Fibroblast of gingiva (primary cell): ENCODE data around the gene VSIR.

ENCODE experiments used
- DNase-seq: peaks from one replicate; pipeline ENCODE4 v3.0.0-alpha.2; 2011; ENCODE audit warnings: low read depth

The VSIR gene

GRCh38 chr10:71806704-71807556, 33.6 kb upstream of the VSIR start:
- DNase-seq: no peak

GRCh38 chr10:71805776-71806703, 32.7 kb upstream of the VSIR start:
- DNase-seq: no peak

- no peak for DNase-seq
Measured at GRCh38 chr10:71804077-71804476, 30.8 kb upstream of the VSIR start.

GRCh38 chr10:71802715-71803488, 29.6 kb upstream of the VSIR start:
- DNase-seq: no peak

- DNase-seq: no peak
Measured at GRCh38 chr10:71802235-71802634, 28.9 kb upstream of the VSIR start.

GRCh38 chr10:71801361-71801760, 28.0 kb upstream of the VSIR start:
- DNase-seq: no peak

GRCh38 chr10:71799608-71800453, 26.5 kb upstream of the VSIR start:
- DNase-seq: no peak

- DNase-seq: no peak
Measured at GRCh38 chr10:71799112-71799511, 25.8 kb upstream of the VSIR start.

- no peak for DNase-seq
Measured at GRCh38 chr10:71798308-71798624, 24.9 kb upstream of the VSIR start.

GRCh38 chr10:71797533-71798307, 24.4 kb upstream of the VSIR start:
- no peak for DNase-seq

- DNase-seq: no peak
Measured at GRCh38 chr10:71796749-71797405, 23.6 kb upstream of the VSIR start.

GRCh38 chr10:71795248-71795647, 21.9 kb upstream of the VSIR start:
- DNase-seq: no peak

- DNase-seq: no peak
Measured at GRCh38 chr10:71790749-71791440, 17.6 kb upstream of the VSIR start.

GRCh38 chr10:71789871-71790270, 16.6 kb upstream of the VSIR start:
- no peak for DNase-seq

GRCh38 chr10:71788954-71789353, 15.6 kb upstream of the VSIR start:
- no peak for DNase-seq

GRCh38 chr10:71784679-71785272, 11.5 kb upstream of the VSIR start:
- DNase-seq: no peak

- DNase-seq: no peak
Measured at GRCh38 chr10:71783917-71784678, 10.8 kb upstream of the VSIR start.

GRCh38 chr10:71782917-71783490, 9.7 kb upstream of the VSIR start:
- DNase-seq: no peak
